GM18499 (cell line): ENCODE data around the gene ISY1.
"Not testable (repeated sequence)": the region's sequence is repeated elsewhere in the genome, so short reads cannot be mapped to it uniquely, and the experiment has no call there.

Experiments
- ATAC-seq: cut with Tn5 transposase; IDR thresholded peaks from one replicate; pipeline ENCODE4 v1.9.1; 2021; ENCODE audit warnings: moderate number of reproducible peaks; ENCODE audit not compliant: insufficient read depth, unreplicated experiment

Gene ISY1

GRCh38 chr3:129095285-129095684 lies 65.6 kb downstream of the ISY1 start:
- ATAC-seq = no peak

DNA sequence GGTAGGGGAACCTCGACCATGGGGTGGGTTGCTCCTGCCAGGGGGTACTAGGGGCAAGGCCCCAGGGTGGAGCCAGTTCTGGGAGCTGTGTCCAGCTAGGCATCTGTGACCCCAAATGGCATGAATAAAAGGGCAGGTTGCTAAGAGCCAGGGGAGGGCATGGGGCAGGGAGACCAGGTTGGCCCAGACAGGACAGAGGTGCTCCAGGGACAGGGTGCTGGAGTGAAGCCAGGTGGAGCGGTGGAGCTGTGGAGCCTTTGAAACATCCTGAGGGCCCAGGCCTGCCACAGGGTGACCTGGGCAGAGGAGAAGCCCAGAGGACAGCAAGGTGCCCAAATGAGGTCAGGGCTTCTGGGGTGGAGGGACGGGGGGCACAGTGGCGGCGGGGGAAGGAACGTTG lies 72.6 kb downstream of the ISY1 start:
- ATAC-seq = not testable (repeated sequence)

DNA sequence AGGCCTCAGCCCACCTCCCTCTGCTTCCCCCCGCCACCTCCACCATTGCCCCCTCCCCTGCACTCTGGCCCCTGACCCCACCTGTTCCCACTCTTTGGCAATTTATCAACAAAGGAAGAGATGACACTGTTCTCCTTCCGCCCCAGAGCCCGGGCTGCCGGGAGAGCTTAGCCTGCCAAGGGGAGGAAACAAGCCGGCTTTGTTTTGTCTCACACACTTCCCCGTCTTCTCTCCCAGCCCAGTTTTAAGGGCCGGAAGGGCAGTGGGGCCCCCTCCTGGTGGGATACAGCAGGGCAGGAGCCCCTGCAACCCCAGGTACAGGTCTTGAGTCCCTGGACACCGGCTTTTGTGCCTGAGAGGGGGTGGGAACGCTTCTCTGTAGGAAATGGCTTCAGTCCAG lies 73.0 kb downstream of the ISY1 start:
- not testable (repeated sequence) for ATAC-seq

GRCh38 chr3:129087138-129087702 lies 73.6 kb downstream of the ISY1 start:
- no peak for ATAC-seq

- no peak for ATAC-seq
Measured at GRCh38 chr3:129085818-129086217, 75.0 kb downstream of the ISY1 start.

DNA sequence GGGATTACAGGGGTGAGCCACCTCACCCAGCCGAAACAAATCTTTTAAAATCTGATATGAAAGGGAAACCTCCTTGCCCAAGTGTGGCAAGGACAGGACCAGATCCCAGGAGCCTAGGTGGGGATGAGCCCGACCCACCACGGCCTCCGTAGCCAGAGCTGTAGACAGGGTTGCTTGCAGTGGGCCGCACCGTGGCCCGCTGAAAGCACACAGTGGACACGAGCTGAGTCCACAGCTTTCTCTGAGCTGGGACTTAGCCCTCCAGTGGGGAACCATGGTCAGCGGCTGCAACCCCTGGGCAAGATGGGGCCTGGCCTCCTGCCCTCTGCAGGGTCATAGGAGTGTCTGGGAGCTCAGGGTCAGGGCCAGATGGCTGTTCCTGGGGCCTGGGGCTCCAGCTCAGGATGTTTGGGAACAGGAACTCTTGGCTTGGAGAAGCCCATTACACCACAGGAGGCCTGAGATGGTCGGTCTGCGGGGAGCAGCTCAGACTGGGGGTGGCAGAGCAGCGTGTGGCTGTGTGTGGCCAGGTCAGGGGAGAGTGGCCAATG lies 75.6 kb downstream of the ISY1 start:
- ATAC-seq = no peak

DNA sequence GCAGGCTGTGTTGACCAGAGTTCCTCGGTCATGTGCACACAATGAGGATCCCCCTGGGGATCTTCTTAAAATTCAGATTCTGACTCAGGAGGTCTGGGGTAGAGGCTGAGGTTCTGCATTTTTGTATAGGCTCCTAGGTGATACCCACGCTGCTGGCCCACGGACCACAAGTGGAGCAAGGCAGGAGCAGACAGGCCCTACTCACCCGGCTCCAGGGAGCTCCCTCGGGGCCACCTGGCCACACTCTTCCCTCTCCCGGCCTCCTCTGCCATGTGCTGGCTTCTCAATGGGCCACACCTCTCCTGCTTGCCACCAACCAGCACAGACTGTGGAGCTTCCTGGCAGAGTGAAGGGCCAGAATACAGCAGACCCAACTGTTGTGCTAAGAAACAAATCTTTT lies 76.4 kb downstream of the ISY1 start:
- ATAC-seq = no peak

GRCh38 chr3:129082026-129082425 lies 78.8 kb downstream of the ISY1 start:
- ATAC-seq = no peak

- no peak for ATAC-seq
Measured at GRCh38 chr3:129081503-129081902, 79.4 kb downstream of the ISY1 start.

GRCh38 chr3:129078510-129078909 lies 82.4 kb downstream of the ISY1 start:
- ATAC-seq = no peak
